Measurements from ENCODE around the gene CST8.

Gene CST8

GRCh38 chr20:23526850-23527249, 35.9 kb downstream of the CST8 start:
- no peak for FAIRE-seq

- FAIRE-seq, result no peak
These were observed 38.0 kb downstream of the CST8 start for GRCh38 chr20:23528867-23529431.

- no peak for FAIRE-seq
These were observed 40.1 kb downstream of the CST8 start for GRCh38 chr20:23530937-23531567.

- FAIRE-seq, result no peak
These were observed 41.6 kb downstream of the CST8 start for GRCh38 chr20:23532533-23532932.

- FAIRE-seq, result no peak
These were observed 42.2 kb downstream of the CST8 start for GRCh38 chr20:23533161-23533560.

GRCh38 chr20:23534801-23535593, 44.1 kb downstream of the CST8 start:
- FAIRE-seq, result no peak

- FAIRE-seq, result no peak
These were observed 45.5 kb downstream of the CST8 start for GRCh38 chr20:23536328-23536974.

- FAIRE-seq, result no peak
These were observed 46.1 kb downstream of the CST8 start for GRCh38 chr20:23537030-23537429.

- FAIRE-seq, result no peak
These were observed 49.7 kb downstream of the CST8 start for GRCh38 chr20:23540624-23541023.

GRCh38 chr20:23541330-23541729, 50.4 kb downstream of the CST8 start:
- no peak for FAIRE-seq

- FAIRE-seq, result no peak
These were observed 50.9 kb downstream of the CST8 start for GRCh38 chr20:23541776-23542175.

GRCh38 chr20:23542801-23543200, 51.9 kb downstream of the CST8 start:
- FAIRE-seq, result no peak

GRCh38 chr20:23544133-23544532, 53.2 kb downstream of the CST8 start:
- no peak for FAIRE-seq
